ENCODE results near the gene TSHZ2.
A peak's percentile ranks its signal among the peaks of the same experiment; 100 is the strongest.
"Not testable (repeated sequence)": the region's sequence is repeated elsewhere in the genome, so short reads cannot be mapped to it uniquely, and the experiment has no call there.

Gene TSHZ2

DNA sequence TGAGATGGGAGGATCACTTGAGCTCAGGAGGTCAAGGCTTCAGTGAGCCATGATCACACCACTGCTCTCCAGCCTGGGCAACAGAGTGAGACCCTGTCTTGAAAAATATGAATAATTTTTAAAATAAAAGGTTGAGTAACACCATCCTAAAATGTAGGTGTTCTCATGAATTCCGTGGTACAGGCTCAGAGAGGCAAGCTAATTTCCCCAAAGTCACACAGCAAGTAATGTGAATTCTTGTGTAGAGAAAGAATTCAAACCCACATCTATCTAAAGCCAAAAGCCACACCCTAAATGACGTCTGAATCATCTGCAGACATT, 541.0 kb downstream of the TSHZ2 start:
- TF ChIP-seq, protein P1, sequence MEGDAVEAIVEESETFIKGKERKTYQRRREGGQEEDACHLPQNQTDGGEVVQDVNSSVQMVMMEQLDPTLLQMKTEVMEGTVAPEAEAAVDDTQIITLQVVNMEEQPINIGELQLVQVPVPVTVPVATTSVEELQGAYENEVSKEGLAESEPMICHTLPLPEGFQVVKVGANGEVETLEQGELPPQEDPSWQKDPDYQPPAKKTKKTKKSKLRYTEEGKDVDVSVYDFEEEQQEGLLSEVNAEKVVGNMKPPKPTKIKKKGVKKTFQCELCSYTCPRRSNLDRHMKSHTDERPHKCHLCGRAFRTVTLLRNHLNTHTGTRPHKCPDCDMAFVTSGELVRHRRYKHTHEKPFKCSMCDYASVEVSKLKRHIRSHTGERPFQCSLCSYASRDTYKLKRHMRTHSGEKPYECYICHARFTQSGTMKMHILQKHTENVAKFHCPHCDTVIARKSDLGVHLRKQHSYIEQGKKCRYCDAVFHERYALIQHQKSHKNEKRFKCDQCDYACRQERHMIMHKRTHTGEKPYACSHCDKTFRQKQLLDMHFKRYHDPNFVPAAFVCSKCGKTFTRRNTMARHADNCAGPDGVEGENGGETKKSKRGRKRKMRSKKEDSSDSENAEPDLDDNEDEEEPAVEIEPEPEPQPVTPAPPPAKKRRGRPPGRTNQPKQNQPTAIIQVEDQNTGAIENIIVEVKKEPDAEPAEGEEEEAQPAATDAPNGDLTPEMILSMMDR (IDR thresholded peaks at IDR 0.05; ENCODE audit: low read depth, low read length, missing control alignments) = no peak
- H3K4me3 ChIP-seq (replicated peaks; ENCODE audit: low read depth, low read length) = no peak overlapping the region
- DNase-seq (ENCODE audit: extremely low read depth, low read depth) = no peak

DNA sequence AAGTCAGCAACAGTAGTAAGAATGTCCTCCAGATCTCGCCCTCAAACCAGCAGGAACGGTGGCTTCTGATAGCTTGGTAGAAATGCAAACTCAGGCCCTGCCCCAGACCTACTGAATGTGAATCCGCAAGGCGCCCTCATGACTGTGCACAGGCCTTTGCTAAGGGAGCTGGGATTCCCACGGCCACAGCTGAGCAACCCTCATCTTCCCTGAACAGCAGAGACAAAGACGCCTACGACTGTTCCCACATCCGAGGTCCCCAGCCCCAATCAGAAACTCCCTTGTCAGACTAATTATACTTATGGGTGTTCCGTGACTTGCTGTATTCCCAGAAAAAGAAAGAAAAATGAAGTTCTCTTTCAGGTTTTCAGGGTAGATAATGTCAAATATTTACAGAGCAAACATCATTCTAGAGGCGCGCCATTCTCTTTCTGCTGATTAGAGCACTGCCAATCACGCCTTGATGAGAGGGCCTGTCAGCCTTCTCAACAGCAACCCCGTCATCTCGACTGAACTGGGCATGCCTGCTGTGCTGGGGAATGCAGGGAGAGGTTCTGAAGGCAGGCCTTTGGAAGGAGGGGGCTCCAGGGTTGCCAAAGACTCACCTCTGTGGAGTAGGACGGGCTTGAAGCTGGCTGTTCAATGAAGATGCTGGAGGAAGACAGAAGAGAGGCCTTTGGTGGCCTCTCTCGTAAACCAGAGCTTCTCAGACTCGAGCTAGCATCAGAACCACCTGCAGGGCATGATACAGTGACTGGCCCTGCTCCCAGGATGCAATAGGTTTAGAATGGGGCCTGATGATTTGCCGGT, 541.5 kb downstream of the TSHZ2 start:
- DNase-seq (ENCODE audit: extremely low read depth, low read depth) = no peak
- TF ChIP-seq, protein P1 (IDR thresholded peaks at IDR 0.05; ENCODE audit: low read depth, low read length, missing control alignments) = no peak
- H3K4me3 ChIP-seq (replicated peaks; ENCODE audit: low read depth, low read length) = no peak overlapping the region

DNA sequence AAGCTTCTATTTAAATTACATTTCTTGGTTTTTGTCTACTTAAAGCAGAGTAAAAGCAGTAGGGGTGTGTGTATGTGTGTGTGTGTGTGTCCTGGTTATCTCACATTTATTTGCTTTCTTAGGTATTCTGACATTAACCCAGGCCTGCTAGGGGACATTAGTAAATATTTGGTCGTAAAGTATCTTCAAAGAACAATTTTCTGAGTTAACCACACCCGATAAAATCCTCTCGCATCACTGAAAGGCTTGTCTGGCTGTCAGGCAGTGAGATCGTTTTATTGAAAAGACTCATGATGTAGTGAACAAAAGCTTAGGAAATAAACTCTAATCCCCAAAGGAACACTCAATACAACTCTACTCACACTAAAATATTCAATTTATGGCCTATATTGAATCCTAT, 543.6 kb downstream of the TSHZ2 start:
- TF ChIP-seq, protein P1 (IDR thresholded peaks at IDR 0.05; ENCODE audit: low read depth, low read length, missing control alignments) = no peak
- no peak overlapping the region for H3K4me3 ChIP-seq (replicated peaks; ENCODE audit: low read depth, low read length)
- DNase-seq (ENCODE audit: extremely low read depth, low read depth) = no peak

DNA sequence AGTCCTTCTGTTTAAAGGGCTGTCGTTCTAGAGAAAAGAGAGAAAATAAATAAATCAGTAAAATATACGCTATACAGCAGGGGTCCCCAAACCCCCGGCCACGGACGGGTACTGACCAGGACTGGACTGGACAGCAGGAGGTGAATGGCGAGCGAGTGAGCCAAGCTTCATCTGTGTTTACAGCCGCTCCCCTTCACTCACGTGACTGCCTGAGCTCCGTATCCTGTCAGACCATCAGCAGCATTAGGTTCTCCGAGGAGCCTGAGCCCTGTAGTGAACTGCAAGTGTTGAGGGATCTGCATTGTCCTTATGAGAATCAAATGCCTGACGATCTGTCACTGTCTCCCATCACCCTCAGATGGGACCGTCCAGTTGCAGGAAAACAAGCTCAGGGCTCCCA, 545.0 kb downstream of the TSHZ2 start:
- TF ChIP-seq, protein P1 (IDR thresholded peaks at IDR 0.05; ENCODE audit: low read depth, low read length, missing control alignments) = no peak
- DNase-seq (ENCODE audit: extremely low read depth, low read depth) = no peak
- no peak overlapping the region for H3K4me3 ChIP-seq (replicated peaks; ENCODE audit: low read depth, low read length)

DNA sequence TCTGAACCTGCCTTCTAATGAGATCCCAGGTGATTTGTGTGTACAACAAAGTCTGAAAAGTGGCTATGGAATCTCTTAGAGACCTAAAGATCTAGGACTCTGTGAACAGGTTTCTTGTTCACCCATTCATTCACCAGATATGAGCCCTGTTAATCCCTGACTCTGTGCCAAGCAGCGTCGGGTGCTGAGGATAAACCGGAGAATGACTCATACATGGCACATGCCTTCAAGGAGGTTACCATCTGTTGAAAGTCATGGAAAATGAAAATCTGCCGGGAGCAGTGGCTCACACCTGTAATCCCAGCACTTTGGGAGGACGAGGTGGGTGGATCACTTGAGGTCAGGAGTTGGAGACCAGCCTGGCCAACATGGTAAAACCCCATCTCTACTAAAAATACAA, 549.3 kb downstream of the TSHZ2 start:
- DNase-seq (ENCODE audit: extremely low read depth, low read depth) = peak; percentile 59
- not testable (repeated sequence) for H3K4me3 ChIP-seq (replicated peaks; ENCODE audit: low read depth, low read length)

DNA sequence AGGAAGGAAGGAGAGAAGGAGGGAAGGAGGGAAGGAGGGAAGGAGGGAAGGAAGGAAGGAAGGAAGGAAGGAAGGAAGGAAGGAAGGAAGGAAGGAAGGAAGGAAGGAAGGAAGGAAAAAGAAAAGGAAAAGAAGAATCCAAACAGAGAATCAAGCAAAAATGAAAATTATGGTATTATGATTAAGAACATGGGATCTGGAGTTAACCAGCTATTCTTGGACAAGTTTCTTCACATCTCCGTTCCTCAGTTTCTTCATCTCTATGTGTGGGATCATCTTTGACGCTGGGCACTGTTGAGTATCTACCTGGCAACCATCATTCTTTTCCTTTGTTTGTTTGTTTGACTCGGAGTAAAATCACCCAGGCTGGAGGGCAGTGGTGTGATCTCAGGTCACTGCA, 549.9 kb downstream of the TSHZ2 start:
- TF ChIP-seq, protein P1 (IDR thresholded peaks at IDR 0.05; ENCODE audit: low read depth, low read length, missing control alignments) = no peak
- H3K4me3 ChIP-seq (replicated peaks; ENCODE audit: low read depth, low read length) = no peak overlapping the region
- no peak for DNase-seq (ENCODE audit: extremely low read depth, low read depth)

DNA sequence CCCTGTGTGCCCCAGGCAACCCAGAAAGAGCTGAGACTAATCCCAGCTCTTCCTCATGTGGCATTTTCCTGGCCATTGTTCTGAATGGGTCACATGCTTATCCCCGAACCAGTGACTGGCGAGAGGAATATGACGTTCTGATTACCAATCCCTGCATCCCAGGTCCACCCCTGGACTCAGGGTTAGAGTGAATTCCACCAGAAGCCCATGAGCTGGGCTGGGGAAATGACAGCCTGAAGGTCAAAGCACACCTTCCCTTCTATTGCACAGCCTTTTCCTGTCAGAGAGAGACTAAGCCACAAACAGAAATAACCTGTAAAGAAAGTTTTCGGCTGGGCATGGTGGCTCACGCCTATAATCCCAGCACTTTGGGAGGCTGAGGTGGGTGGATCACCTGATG, 550.5 kb downstream of the TSHZ2 start:
- TF ChIP-seq, protein P1 (IDR thresholded peaks at IDR 0.05; ENCODE audit: low read depth, low read length, missing control alignments) = no peak
- no peak overlapping the region for H3K4me3 ChIP-seq (replicated peaks; ENCODE audit: low read depth, low read length)
- DNase-seq (ENCODE audit: extremely low read depth, low read depth) = no peak

DNA sequence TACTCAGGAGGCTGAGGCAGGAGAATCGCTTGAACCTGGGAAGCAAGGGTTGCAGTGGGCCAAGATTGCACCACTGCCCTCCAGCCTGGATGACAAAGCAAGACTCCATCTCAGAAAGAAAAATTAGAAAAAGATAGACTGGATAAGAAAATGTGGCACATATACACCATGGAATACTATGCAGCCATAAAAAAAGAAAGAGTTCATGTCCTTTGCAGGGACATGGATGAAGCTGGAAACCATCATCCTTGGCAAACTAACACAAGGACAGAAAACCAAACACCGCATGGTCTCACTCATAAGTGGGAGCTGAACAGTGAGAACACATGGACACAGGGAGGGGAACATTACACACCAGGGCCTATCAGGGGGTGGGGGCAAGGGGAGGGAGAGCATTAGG, 551.5 kb downstream of the TSHZ2 start:
- not testable (repeated sequence) for H3K4me3 ChIP-seq (replicated peaks; ENCODE audit: low read depth, low read length); DNase-seq (ENCODE audit: extremely low read depth, low read depth)
